Liver (tissue), 6 donors: ENCODE data around the gene SAA4. TPM values are rescaled to one million over a fixed set of nuclear protein-coding genes. Genes with fewer than 3 reads are reported as not detected.

Experiments
- CTCF ChIP-seq: fragments of 150-350 bp; IDR thresholded peaks from 2 replicates; pipeline ENCODE4 v1.5.1; 2017; ENCODE audit warnings: improper control_type of control experiment, low read depth, low read length; ENCODE audit not compliant: missing input control
- HNF4G ChIP-seq: IDR thresholded peaks from 2 replicates; pipeline ENCODE4 v1.6.1; 2016; ENCODE audit warnings: antibody characterized with exemption
- NR2F2 ChIP-seq: IDR thresholded peaks from 2 replicates; pipeline ENCODE4 v1.6.1; 2016; ENCODE audit warnings: antibody characterized with exemption
- RXRA ChIP-seq, 2 donors: IDR thresholded peaks; 2 replicates each; pipeline ENCODE4 v1.6.1; 2017 to 2018; ENCODE audit warnings: antibody characterized with exemption in 2 of 2, mild to moderate bottlenecking in 1 of 2
- SP1 ChIP-seq: IDR thresholded peaks from 2 replicates; pipeline ENCODE4 v1.6.1; 2018; ENCODE audit warnings: antibody characterized with exemption, mild to moderate bottlenecking
- polyA plus RNA-seq, 2 donors: library from polyadenylated mRNA; stranded (reverse) in 1 of 2; unstranded in 1 of 2; fragments of 200-250 nt in 1 of 2; fragments of >200 nt in 1 of 2; fragmentation: Nextera tagmentation in 1 of 2; extraction: Ambion mirVana in 1 of 2; gene quantifications; one replicate each; pipeline versions ENCODE4 v1.2.1 to v1.2.3, GENCODE V29; 2013 to 2015
- small RNA-seq: library from RNA; depleted of rRNA; stranded (forward); fragments of <200 nt; gene quantifications from one replicate; pipeline ENCODE3, GENCODE V24; 2014
- total RNA-seq, 2 donors: library from RNA; depleted of rRNA; stranded (reverse); fragments of >200 nt; gene quantifications; one replicate each; pipeline ENCODE4 v1.2.3, GENCODE V29; 2014
- donor health status: healthy.
- donor health status: healthy.
- donor health status: healthy.

SAA4 gene
- total and polyA plus RNA-seq, 4 donors: 84.9 to 4,017 (median 1,127) TPM

GRCh38 chr11:18188796-18189195 lies 47.8 kb downstream of the SAA4 start (continued):
- no peak for TF ChIP-seq CTCF
- TF ChIP-seq HNF4G: no peak
- TF ChIP-seq NR2F2: no peak
- no peak for TF ChIP-seq SP1
- TF ChIP-seq RXRA (IDR thresholded peaks at IDR 0.05): no peak

Small RNAs within 50 kb of the gene (small RNA-seq; reads per million reads assigned to genes)
- gene RNA5SP333 (not detected), gene RNA5SP334 (not detected)

Other genes starting within 250 kb of the SAA4 start
- 10 to 100 TPM; 12.9 to 13.9 TPM for gene SERGEF, start 223.8 kb downstream of the SAA4 start, total RNA-seq
- 10 to 100 TPM; 12.0 to 17.9 TPM for gene SERGEF, start 223.8 kb downstream of the SAA4 start, polyA plus RNA-seq
- gene TPH1, start 190.5 kb downstream of the SAA4 start, total RNA-seq: under 1 TPM; 0.17 to 0.19 TPM
- gene TPH1, start 190.5 kb downstream of the SAA4 start, polyA plus RNA-seq: under 1 TPM; 0.01 to 0.04 TPM
- gene SAAL1, start 130.7 kb downstream of the SAA4 start, total RNA-seq: 10 to 100 TPM in 1 of 2 donors, 1 to 10 TPM in 1; 5.6 to 10.6 TPM
- 1 to 10 TPM; 3.6 to 4.4 TPM for gene SAAL1, start 130.7 kb downstream of the SAA4 start, polyA plus RNA-seq
- gene MRGPRX3, start 104.2 kb downstream of the SAA4 start, total RNA-seq: not detected
- not detected for gene MRGPRX3, start 104.2 kb downstream of the SAA4 start, polyA plus RNA-seq
- not detected for gene MRGPRX4, start 64.0 kb downstream of the SAA4 start, total RNA-seq
- not detected for gene MRGPRX4, start 64.0 kb downstream of the SAA4 start, polyA plus RNA-seq
- gene SAA2, start 11.9 kb upstream of the SAA4 start, total RNA-seq: over 10,000 TPM in 1 of 2 donors, 1 to 10 TPM in 1; 6.4 to 27,037 TPM
- over 10,000 TPM; 14,460 to 26,704 TPM for gene SAA2, start 11.9 kb upstream of the SAA4 start, polyA plus RNA-seq
- gene SAA1, start 29.5 kb upstream of the SAA4 start, total RNA-seq: over 10,000 TPM in 1 of 2 donors, 10 to 100 TPM in 1; 20.4 to 17,739 TPM
- gene SAA1, start 29.5 kb upstream of the SAA4 start, polyA plus RNA-seq: over 10,000 TPM; 24,385 to 33,277 TPM
- gene HPS5, start 85.3 kb upstream of the SAA4 start, total RNA-seq: 100 to 1,000 TPM in 1 of 2 donors, 10 to 100 TPM in 1; 15.7 to 134 TPM
- 10 to 100 TPM; 21.9 to 26.5 TPM for gene HPS5, start 85.3 kb upstream of the SAA4 start, polyA plus RNA-seq
- gene GTF2H1, start 85.8 kb upstream of the SAA4 start, total RNA-seq: 10 to 100 TPM; 25.4 to 37.7 TPM
- gene GTF2H1, start 85.8 kb upstream of the SAA4 start, polyA plus RNA-seq: 10 to 100 TPM; 11.9 to 12.0 TPM
- 100 to 1,000 TPM; 215 to 799 TPM for gene LDHA, start 157.8 kb upstream of the SAA4 start, total RNA-seq
- 100 to 1,000 TPM; 491 to 911 TPM for gene LDHA, start 157.8 kb upstream of the SAA4 start, polyA plus RNA-seq
- gene LDHC, start 175.5 kb upstream of the SAA4 start, total RNA-seq: under 1 TPM in 1 of 2 donors, not detected in 1; 0.14 TPM
- 1 to 10 TPM; 1.1 to 2.6 TPM for gene LDHC, start 175.5 kb upstream of the SAA4 start, polyA plus RNA-seq
- not detected for gene LDHAL6A, start 219.1 kb upstream of the SAA4 start, total RNA-seq
- under 1 TPM in 1 of 2 donors, not detected in 1; 0.28 TPM for gene LDHAL6A, start 219.1 kb upstream of the SAA4 start, polyA plus RNA-seq